ENCODE measurements around the gene STRAP. TPM values are rescaled to one million over a fixed set of nuclear protein-coding genes. Genes with fewer than 3 reads are reported as not detected.
A peak's percentile ranks its signal among the peaks of the same experiment; 100 is the strongest.
"Not testable (repeated sequence)": the region's sequence is repeated elsewhere in the genome, so short reads cannot be mapped to it uniquely, and the experiment has no call there.

STRAP gene
- polyA plus RNA-seq, 2 donors: 65.5 to 80.7 TPM

- no peaks in the 10 kb centered on the region for H3K27me3 ChIP-seq (ENCODE audit: control insufficient read depth in 1 of 2, insufficient read depth in 2 of 2, low read length in 2 of 2)
- no peak overlapping the region for H3K27ac ChIP-seq (ENCODE audit: low read depth in 2 of 2, low read length in 1 of 2)
- no peaks in the 10 kb centered on the region for H3K4me1 ChIP-seq (ENCODE audit: control insufficient read depth in 2 of 2, insufficient read depth in 2 of 2, low read length in 1 of 2)
- no peaks in the 10 kb centered on the region for H3K9me3 ChIP-seq (ENCODE audit: control insufficient read depth in 2 of 2, insufficient read depth in 1 of 2, low read depth in 1 of 2, low read length in 1 of 2)
- H3K4me3 ChIP-seq (ENCODE audit: low read depth in 1 of 2, low read length in 2 of 2): no peak overlapping the region
- WGBS, 2 donors: 62 to 68% methylated on average over 9 of the region's 9 CpGs
- no peaks in the 10 kb centered on the region for H3K36me3 ChIP-seq (ENCODE audit: control insufficient read depth in 2 of 2, insufficient read depth in 2 of 2, low read length in 1 of 2)
These were observed 18.8 kb upstream of the STRAP start for GRCh38 chr12:15863372-15863771.

GRCh38 chr12:15863984-15864383 lies 18.2 kb upstream of the STRAP start:
- no peak overlapping the region for H3K27ac ChIP-seq (ENCODE audit: low read depth in 2 of 2, low read length in 1 of 2)
- H3K4me1 ChIP-seq (ENCODE audit: control insufficient read depth in 2 of 2, insufficient read depth in 2 of 2, low read length in 1 of 2): no peaks in the 10 kb centered on the region
- H3K4me3 ChIP-seq (ENCODE audit: low read depth in 1 of 2, low read length in 2 of 2): no peak overlapping the region
- 74 to 76% methylated on average over 6 of the region's 6 CpGs for WGBS, 2 donors
- H3K9me3 ChIP-seq (ENCODE audit: control insufficient read depth in 2 of 2, insufficient read depth in 1 of 2, low read depth in 1 of 2, low read length in 1 of 2): no peaks in the 10 kb centered on the region
- H3K36me3 ChIP-seq (ENCODE audit: control insufficient read depth in 2 of 2, insufficient read depth in 2 of 2, low read length in 1 of 2): no peaks in the 10 kb centered on the region
- no peaks in the 10 kb centered on the region for H3K27me3 ChIP-seq (ENCODE audit: control insufficient read depth in 1 of 2, insufficient read depth in 2 of 2, low read length in 2 of 2)

- 88 to 91% methylated on average over 3 of the region's 3 CpGs for WGBS, 2 donors
- Histone ChIP-seq H3K9me3 (ENCODE audit: control insufficient read depth in 2 of 2, insufficient read depth in 1 of 2, low read depth in 1 of 2, low read length in 1 of 2) (no peaks in the 10 kb centered on the region), H3K36me3 (ENCODE audit: control insufficient read depth in 2 of 2, insufficient read depth in 2 of 2, low read length in 1 of 2) (no peaks in the 10 kb centered on the region), H3K27me3 (ENCODE audit: control insufficient read depth in 1 of 2, insufficient read depth in 2 of 2, low read length in 2 of 2) (no peaks in the 10 kb centered on the region), H3K4me3 (ENCODE audit: low read depth in 1 of 2, low read length in 2 of 2) (no peak overlapping the region), H3K27ac (ENCODE audit: low read depth in 2 of 2, low read length in 1 of 2) (no peak overlapping the region), H3K4me1 (ENCODE audit: control insufficient read depth in 2 of 2, insufficient read depth in 2 of 2, low read length in 1 of 2) (no peaks in the 10 kb centered on the region)
These were observed 14.0 kb upstream of the STRAP start for GRCh38 chr12:15868186-15868585.

DNA sequence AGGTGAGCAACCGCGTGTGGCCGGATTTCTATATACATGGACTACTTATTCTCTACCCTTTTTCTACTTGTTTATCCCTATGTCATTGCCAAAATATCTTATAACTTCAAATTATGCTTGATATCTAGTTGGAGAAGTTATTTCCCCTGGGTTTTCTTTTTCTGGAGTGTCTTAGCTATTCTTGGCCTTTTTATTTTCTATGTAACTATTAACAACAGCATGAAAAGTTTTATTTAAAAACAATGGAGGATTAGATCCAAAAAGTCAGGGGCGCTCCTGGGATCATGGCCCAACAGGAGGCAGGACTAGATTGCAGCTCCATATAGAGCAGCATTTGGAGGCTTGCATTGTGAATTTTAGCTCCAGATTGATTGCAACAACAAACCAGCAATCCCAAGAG lies 8.6 kb upstream of the STRAP start:
- Histone ChIP-seq H3K27ac (ENCODE audit: low read depth in 2 of 2, low read length in 1 of 2) (no peak overlapping the region), H3K27me3 (ENCODE audit: control insufficient read depth in 1 of 2, insufficient read depth in 2 of 2, low read length in 2 of 2) (no peaks in the 10 kb centered on the region), H3K4me1 (ENCODE audit: control insufficient read depth in 2 of 2, insufficient read depth in 2 of 2, low read length in 1 of 2) (no peaks in the 10 kb centered on the region), H3K9me3 (ENCODE audit: control insufficient read depth in 2 of 2, insufficient read depth in 1 of 2, low read depth in 1 of 2, low read length in 1 of 2) (no peaks in the 10 kb centered on the region), H3K4me3 (ENCODE audit: low read depth in 1 of 2, low read length in 2 of 2) (no peak overlapping the region), H3K36me3 (ENCODE audit: control insufficient read depth in 2 of 2, insufficient read depth in 2 of 2, low read length in 1 of 2) (no peaks in the 10 kb centered on the region)
- WGBS, 2 donors: 96 to 98% methylated on average over 4 of the region's 4 CpGs

DNA sequence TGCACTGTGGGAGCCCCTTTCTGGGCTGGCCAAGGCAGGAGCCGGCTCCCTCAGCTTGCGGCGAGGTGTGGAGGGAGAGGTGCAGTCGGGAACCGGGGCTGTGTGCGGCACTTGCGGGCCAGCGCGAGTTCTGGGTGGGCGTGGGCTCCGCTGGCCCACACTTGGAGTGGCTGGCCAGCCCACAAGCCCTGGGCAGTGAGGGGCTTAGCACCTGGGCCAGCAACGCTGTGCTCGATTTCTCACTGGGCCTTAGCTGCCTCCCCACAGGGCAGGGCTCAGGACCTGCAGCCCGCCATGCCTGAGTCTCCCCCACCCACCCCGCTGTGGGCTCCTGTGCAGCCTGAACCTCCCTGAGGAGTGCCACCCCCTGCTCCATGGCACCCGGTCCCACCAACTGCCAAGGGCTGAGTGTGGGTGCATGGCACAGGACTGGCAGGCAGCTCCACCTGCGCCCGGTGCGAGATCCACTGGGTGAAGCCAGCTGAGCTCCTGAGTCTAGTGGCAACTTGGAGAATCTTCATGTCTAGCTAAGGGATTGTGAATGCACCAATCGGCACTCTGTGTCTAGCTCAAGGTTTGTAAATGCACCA lies 7.5 kb upstream of the STRAP start:
- H3K4me3 ChIP-seq (ENCODE audit: low read depth in 1 of 2, low read length in 2 of 2); H3K4me1 ChIP-seq (ENCODE audit: control insufficient read depth in 2 of 2, insufficient read depth in 2 of 2, low read length in 1 of 2); H3K9me3 ChIP-seq (ENCODE audit: control insufficient read depth in 2 of 2, insufficient read depth in 1 of 2, low read depth in 1 of 2, low read length in 1 of 2); H3K27ac ChIP-seq (ENCODE audit: low read depth in 2 of 2, low read length in 1 of 2); H3K27me3 ChIP-seq (ENCODE audit: control insufficient read depth in 1 of 2, insufficient read depth in 2 of 2, low read length in 2 of 2); H3K36me3 ChIP-seq (ENCODE audit: control insufficient read depth in 2 of 2, insufficient read depth in 2 of 2, low read length in 1 of 2): not testable (repeated sequence)
- WGBS, 2 donors: 97 to 98% methylated on average over 20 of the region's 20 CpGs

GRCh38 chr12:15875863-15876262 lies 6.3 kb upstream of the STRAP start:
- H3K36me3 ChIP-seq (ENCODE audit: control insufficient read depth in 2 of 2, insufficient read depth in 2 of 2, low read length in 1 of 2): no peaks in the 10 kb centered on the region
- no peak overlapping the region for H3K4me3 ChIP-seq (ENCODE audit: low read depth in 1 of 2, low read length in 2 of 2)
- 93 to 98% methylated on average over 1 of the region's 1 CpG for WGBS, 2 donors
- no peaks in the 10 kb centered on the region for H3K27me3 ChIP-seq (ENCODE audit: control insufficient read depth in 1 of 2, insufficient read depth in 2 of 2, low read length in 2 of 2)
- H3K27ac ChIP-seq (ENCODE audit: low read depth in 2 of 2, low read length in 1 of 2): no peak overlapping the region
- H3K9me3 ChIP-seq (ENCODE audit: control insufficient read depth in 2 of 2, insufficient read depth in 1 of 2, low read depth in 1 of 2, low read length in 1 of 2): no peaks in the 10 kb centered on the region
- no peaks in the 10 kb centered on the region for H3K4me1 ChIP-seq (ENCODE audit: control insufficient read depth in 2 of 2, insufficient read depth in 2 of 2, low read length in 1 of 2)

- 91% methylated on average over 3 of the region's 3 CpGs for WGBS, 2 donors
- no peak overlapping the region for H3K27ac ChIP-seq (ENCODE audit: low read depth in 2 of 2, low read length in 1 of 2)
- H3K4me3 ChIP-seq (ENCODE audit: low read depth in 1 of 2, low read length in 2 of 2): no peak overlapping the region
These were observed 2.8 kb upstream of the STRAP start for GRCh38 chr12:15879413-15879812.

DNA sequence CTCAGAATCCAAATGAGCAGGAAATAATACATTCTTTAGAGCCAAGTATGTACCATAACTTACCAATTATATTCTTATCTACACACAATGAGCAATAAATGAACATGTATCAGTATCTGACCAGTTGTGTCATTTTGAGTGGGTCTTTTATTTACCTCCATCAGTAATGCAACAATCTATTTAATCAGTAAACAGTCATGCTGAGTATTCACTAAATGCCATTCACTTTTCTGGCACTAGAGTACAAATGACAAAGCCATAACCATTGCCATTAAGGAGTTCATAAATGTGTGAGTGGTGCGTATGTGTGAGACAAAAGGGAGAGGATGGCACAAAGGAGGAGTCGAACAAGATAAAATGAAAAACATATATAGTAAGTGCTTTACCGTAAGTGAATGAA lies 1.5 kb upstream of the STRAP start:
- no peaks in the 10 kb centered on the region for H3K36me3 ChIP-seq (ENCODE audit: control insufficient read depth in 2 of 2, insufficient read depth in 2 of 2, low read length in 1 of 2)
- H3K4me1 ChIP-seq (ENCODE audit: control insufficient read depth in 2 of 2, insufficient read depth in 2 of 2, low read length in 1 of 2): no peaks in the 10 kb centered on the region
- no peaks in the 10 kb centered on the region for H3K9me3 ChIP-seq (ENCODE audit: control insufficient read depth in 2 of 2, insufficient read depth in 1 of 2, low read depth in 1 of 2, low read length in 1 of 2)
- H3K27ac ChIP-seq (ENCODE audit: low read depth in 2 of 2, low read length in 1 of 2): no peak overlapping the region
- no peak overlapping the region for H3K4me3 ChIP-seq (ENCODE audit: low read depth in 1 of 2, low read length in 2 of 2)
- 95 to 97% methylated on average over 3 of the region's 3 CpGs for WGBS, 2 donors
- H3K27me3 ChIP-seq (ENCODE audit: control insufficient read depth in 1 of 2, insufficient read depth in 2 of 2, low read length in 2 of 2): no peaks in the 10 kb centered on the region

More at GRCh38 chr12:15879413-15879812, 2.8 kb upstream of the STRAP start:
- Histone ChIP-seq H3K4me1 (ENCODE audit: control insufficient read depth in 2 of 2, insufficient read depth in 2 of 2, low read length in 1 of 2) (no peaks in the 10 kb centered on the region), H3K36me3 (ENCODE audit: control insufficient read depth in 2 of 2, insufficient read depth in 2 of 2, low read length in 1 of 2) (no peaks in the 10 kb centered on the region), H3K9me3 (ENCODE audit: control insufficient read depth in 2 of 2, insufficient read depth in 1 of 2, low read depth in 1 of 2, low read length in 1 of 2) (no peaks in the 10 kb centered on the region), H3K27me3 (ENCODE audit: control insufficient read depth in 1 of 2, insufficient read depth in 2 of 2, low read length in 2 of 2) (no peaks in the 10 kb centered on the region)

GRCh38 chr12:15883536-15883935 lies 1.3 kb downstream of the STRAP start:
- WGBS, 2 donors: 39 to 43% methylated on average over 6 of the region's 6 CpGs
- Histone ChIP-seq H3K36me3 (ENCODE audit: control insufficient read depth in 2 of 2, insufficient read depth in 2 of 2, low read length in 1 of 2) (peaks cover 0 to 6% of the 10 kb centered on the region in 2 donors), H3K9me3 (ENCODE audit: control insufficient read depth in 2 of 2, insufficient read depth in 1 of 2, low read depth in 1 of 2, low read length in 1 of 2) (no peaks in the 10 kb centered on the region), H3K4me3 (ENCODE audit: low read depth in 1 of 2, low read length in 2 of 2) (peak overlapping the region in 1 of 2 donors; percentile 87), H3K27me3 (ENCODE audit: control insufficient read depth in 1 of 2, insufficient read depth in 2 of 2, low read length in 2 of 2) (no peaks in the 10 kb centered on the region), H3K27ac (ENCODE audit: low read depth in 2 of 2, low read length in 1 of 2) (peak overlapping the region in 1 of 2 donors; percentile 73), H3K4me1 (ENCODE audit: control insufficient read depth in 2 of 2, insufficient read depth in 2 of 2, low read length in 1 of 2) (no peaks in the 10 kb centered on the region)

GRCh38 chr12:15886372-15887042 lies 4.3 kb downstream of the STRAP start:
- Histone ChIP-seq H3K36me3 (ENCODE audit: control insufficient read depth in 2 of 2, insufficient read depth in 2 of 2, low read length in 1 of 2) (peaks cover 0 to 6% of the 10 kb centered on the region in 2 donors), H3K4me3 (ENCODE audit: low read depth in 1 of 2, low read length in 2 of 2) (no peak overlapping the region), H3K27ac (ENCODE audit: low read depth in 2 of 2, low read length in 1 of 2) (no peak overlapping the region), H3K4me1 (ENCODE audit: control insufficient read depth in 2 of 2, insufficient read depth in 2 of 2, low read length in 1 of 2) (no peaks in the 10 kb centered on the region), H3K9me3 (ENCODE audit: control insufficient read depth in 2 of 2, insufficient read depth in 1 of 2, low read depth in 1 of 2, low read length in 1 of 2) (no peaks in the 10 kb centered on the region), H3K27me3 (ENCODE audit: control insufficient read depth in 1 of 2, insufficient read depth in 2 of 2, low read length in 2 of 2) (no peaks in the 10 kb centered on the region)
- WGBS, 2 donors: 77 to 82% methylated on average over 7 of the region's 7 CpGs
